Uterus (tissue), 4 donors: ENCODE results near the gene ADRA2B. TPM values are rescaled to one million over a fixed set of nuclear protein-coding genes. Genes with fewer than 3 reads are reported as not detected.

Experiments used
- DNase-seq, 2 donors: peaks; one replicate each; pipeline ENCODE4 v3.0.0-alpha.2; 2019 to 2020
- H3K27ac ChIP-seq, 2 donors: fragments of 200-600 bp; sonication (generic); 1 replicate in 1 of 2; 2 replicates in 1 of 2; pipeline ENCODE4 v1.5.1; 2016 to 2018
- H3K27me3 ChIP-seq, 2 donors: fragments of 200-600 bp; sonication (generic); one replicate each; pipeline ENCODE4 v1.5.1; 2018 to 2019; ENCODE audit warnings: control low read depth in 1 of 2
- H3K36me3 ChIP-seq, 2 donors: fragments of 200-600 bp; sonication (generic); one replicate each; pipeline ENCODE4 v1.5.1; 2019; ENCODE audit warnings: control low read depth in 1 of 2
- H3K4me1 ChIP-seq, 2 donors: fragments of 200-600 bp; sonication (generic); one replicate each; pipeline ENCODE4 v1.5.1; 2018 to 2019; ENCODE audit warnings: control low read depth in 1 of 2
- H3K4me3 ChIP-seq, 2 donors: fragments of 200-600 bp; sonication (generic); 1 replicate in 1 of 2; 2 replicates in 1 of 2; pipeline ENCODE4 v1.5.1; 2018 to 2019; ENCODE audit warnings: mild to moderate bottlenecking in 1 of 2
- H3K9me3 ChIP-seq, 2 donors: fragments of 200-600 bp; sonication (generic); one replicate each; pipeline ENCODE4 v1.5.1; 2019; ENCODE audit warnings: control low read depth in 1 of 2
- CTCF ChIP-seq, 4 experiments: fragments of 200-600 bp in 2 of 4; fragments of 450-650 bp in 2 of 4; sonication (generic) in 2 of 4; IDR thresholded peaks; one replicate each; pipeline ENCODE4 v1.5.1; 2016 to 2019; ENCODE audit warnings: antibody characterized with exemption in 4 of 4, mild to moderate bottlenecking in 2 of 4, moderate library complexity in 1 of 4
- POLR2A ChIP-seq, 2 donors: fragments of 450-650 bp; IDR thresholded peaks; one replicate each; pipeline ENCODE4 v1.6.1; 2016; ENCODE audit warnings: antibody characterized with exemption in 2 of 2, mild to moderate bottlenecking in 1 of 2, moderate library complexity in 1 of 2
- intact Hi-C: fragments of 100-400 bp; cut with DNase I; formaldehyde crosslinking; loops from one replicate; pipeline ENCODE4 v1.15.1; 2023; ENCODE audit warnings: low total_unique reads
- total RNA-seq, 4 donors: library from RNA; depleted of rRNA in 3 of 4; stranded (reverse); fragments of >200 nt in 3 of 4; gene quantifications; one replicate each; pipeline versions ENCODE4 v1.1.0 to v1.2.4, GENCODE V29; 2014 to 2023
- donor health status: DM: yes; HTN: yes; CAD: no.

ADRA2B gene
- total RNA-seq, 4 donors from 2014 or later = 0.51 to 5.4 (median 2.6) TPM; not detected in 1

- intact Hi-C loops = no loop called here
- Histone ChIP-seq H3K36me3 (no peaks in the 10 kb centered on the region), H3K9me3 (no peaks in the 10 kb centered on the region), H3K4me1 (no peaks in the 10 kb centered on the region), H3K4me3 (no peak within 1 kb of the TSS), H3K27ac (no peak within 1 kb of the TSS), H3K27me3 (no peaks in the 10 kb centered on the region)
- TF ChIP-seq POLR2A (IDR thresholded peaks at IDR 0.05) (no peak), CTCF (IDR thresholded peaks at IDR 0.05) (peak in 2 of 4 experiments; percentile 47 to 50)
- no peak for DNase-seq
Measured at GRCh38 chr2:96138179-96139145, 22.1 kb upstream of the ADRA2B start, which contains the start of gene ASTL. TSS of gene ASTL (minus strand) at chr2:96138502. CDS start at chr2:96138436, 66 bp downstream.

GRCh38 chr2:96137321-96138178 is 21.2 kb upstream of the ADRA2B start:
- H3K27ac ChIP-seq = no peak overlapping the region
- no peak overlapping the region for H3K4me3 ChIP-seq
- H3K4me1 ChIP-seq = no peaks in the 10 kb centered on the region
- no peak for DNase-seq
- TF ChIP-seq CTCF (IDR thresholded peaks at IDR 0.05) = no peak
- no peak for TF ChIP-seq POLR2A (IDR thresholded peaks at IDR 0.05)
- intact Hi-C loops = no loop called here
- no peaks in the 10 kb centered on the region for H3K27me3 ChIP-seq
- H3K9me3 ChIP-seq = no peaks in the 10 kb centered on the region
- H3K36me3 ChIP-seq = no peaks in the 10 kb centered on the region

- no peaks in the 10 kb centered on the region for H3K9me3 ChIP-seq
- H3K4me1 ChIP-seq = no peaks in the 10 kb centered on the region
- TF ChIP-seq CTCF (IDR thresholded peaks at IDR 0.05) (no peak), POLR2A (IDR thresholded peaks at IDR 0.05) (no peak)
- no peaks in the 10 kb centered on the region for H3K27me3 ChIP-seq
- no peaks in the 10 kb centered on the region for H3K36me3 ChIP-seq
- H3K4me3 ChIP-seq = no peak overlapping the region
- DNase-seq = no peak
- intact Hi-C loops = no loop called here
- no peak overlapping the region for H3K27ac ChIP-seq
Measured at GRCh38 chr2:96136129-96136720, 19.9 kb upstream of the ADRA2B start.

GRCh38 chr2:96135621-96136020 is 19.2 kb upstream of the ADRA2B start:
- no peaks in the 10 kb centered on the region for H3K36me3 ChIP-seq
- intact Hi-C loops = no loop called here
- no peaks in the 10 kb centered on the region for H3K27me3 ChIP-seq
- no peak overlapping the region for H3K4me3 ChIP-seq
- no peak overlapping the region for H3K27ac ChIP-seq
- no peak for DNase-seq
- TF ChIP-seq CTCF (IDR thresholded peaks at IDR 0.05) (no peak), POLR2A (IDR thresholded peaks at IDR 0.05) (no peak)
- no peaks in the 10 kb centered on the region for H3K9me3 ChIP-seq
- no peaks in the 10 kb centered on the region for H3K4me1 ChIP-seq
